B cell (primary cell): ENCODE measurements around the gene EIF2S3B. TPM values are rescaled to one million over a fixed set of nuclear protein-coding genes. Genes with fewer than 3 reads are reported as not detected.
A peak's percentile ranks its signal among the peaks of the same experiment; 100 is the strongest.

Source experiments
- ATAC-seq: fragments of 200-7000 bp; cut with Tn5 transposase; one replicate; pipeline ENCODE4 v1.10.0; 2021; ENCODE audit warnings: low read depth, mild to moderate bottlenecking, moderate number of reproducible peaks, moderate library complexity
- CTCF ChIA-PET: fragments of 350-600 bp; sonication (Branson Sonifier 250); formaldehyde crosslinking; loops from one replicate; lab custom pipeline; 2021; ENCODE audit warnings: antibody characterized with exemption, inconsistent platforms; lab: Charles Lee
- POLR2A ChIA-PET: fragments of 350-600 bp; sonication (Branson Sonifier 250); formaldehyde crosslinking; loops from one replicate; lab custom pipeline; 2021; ENCODE audit warnings: antibody characterized with exemption; lab: Charles Lee
- DNase-seq: peaks from one replicate; pipeline ENCODE4 v3.0.0; 2013
- H2AFZ ChIP-seq: 2 replicates; pipeline ENCODE4 v1.6.1; 2012; ENCODE audit warnings: mild to moderate bottlenecking, low read depth, low read length; ENCODE audit not compliant: insufficient read depth, poor library complexity, severe bottlenecking
- H3K27ac ChIP-seq, 2 donors: 1 replicate in 1 of 2; 2 replicates in 1 of 2; pipeline ENCODE4 v1.5.1; 2012 to 2013; ENCODE audit warnings: low read length in 2 of 2, mild to moderate bottlenecking in 2 of 2, moderate library complexity in 1 of 2
- H3K27me3 ChIP-seq, 4 experiments: fragments of 200-600 bp in 1 of 4; sonication (generic) in 1 of 4; replicated peaks in 1 of 4; 1 replicate in 2 of 4; 2 replicates in 2 of 4; pipeline versions ENCODE4 v1.6.1 to v1.7.0; 2013 to 2016; ENCODE audit warnings: low read length in 3 of 4, mild to moderate bottlenecking in 2 of 4, mixed read lengths in 1 of 4, moderate library complexity in 1 of 4; ENCODE audit not compliant: insufficient read depth in 4 of 4, control insufficient read depth in 3 of 4; ENCODE audit errors: control extremely low read depth in 1 of 4
- H3K36me3 ChIP-seq, 2 experiments: replicated peaks in 1 of 2; 1 replicate in 1 of 2; 2 replicates in 1 of 2; pipeline versions ENCODE4 v1.6.1 to v1.7.1; 2013; ENCODE audit warnings: low read length in 1 of 2; ENCODE audit not compliant: insufficient read depth in 2 of 2, control insufficient read depth in 1 of 2; ENCODE audit errors: control extremely low read depth in 1 of 2, extremely low read depth in 1 of 2
- H3K4me1 ChIP-seq, 2 donors: fragments of 200-600 bp in 1 of 2; sonication (generic) in 1 of 2; 1 replicate in 1 of 2; 2 replicates in 1 of 2; pipeline versions ENCODE4 v1.5.1 to v1.6.1; 2013 to 2017; ENCODE audit warnings: low read length in 2 of 2; ENCODE audit not compliant: control insufficient read depth in 2 of 2, insufficient read depth in 2 of 2
- H3K4me2 ChIP-seq: replicated peaks from 2 replicates; pipeline ENCODE3; 2012; ENCODE audit warnings: mild to moderate bottlenecking, low read depth, low read length; ENCODE audit not compliant: poor library complexity, severe bottlenecking
- H3K4me3 ChIP-seq, 5 experiments: fragments of 200-600 bp in 1 of 5; sonication (generic) in 1 of 5; 1 replicate in 3 of 5; 2 replicates in 2 of 5; pipeline versions ENCODE4 v1.5.1 to v1.7.0; 2011 to 2016; ENCODE audit warnings: low read length in 4 of 5, mild to moderate bottlenecking in 4 of 5, low read depth in 2 of 5, control low read depth in 1 of 5, moderate library complexity in 1 of 5; ENCODE audit not compliant: insufficient read depth in 1 of 5; ENCODE audit errors: control extremely low read depth in 1 of 5, extremely low read depth in 1 of 5
- H3K79me2 ChIP-seq: fragments of 200-600 bp; sonication (generic); one replicate; pipeline ENCODE4 v1.6.0; 2016; ENCODE audit warnings: low read length; ENCODE audit not compliant: control insufficient read depth, insufficient read depth
- H3K9ac ChIP-seq: fragments of 200-600 bp; sonication (generic); 2 replicates; pipeline ENCODE4 v1.6.1; 2017; ENCODE audit warnings: mild to moderate bottlenecking, low read length, moderate library complexity
- H3K9me3 ChIP-seq, 3 donors: one replicate each; pipeline versions ENCODE4 v1.6.1 to v1.7.1; 2013; ENCODE audit warnings: low read length in 2 of 3; ENCODE audit not compliant: control insufficient read depth in 2 of 3, insufficient read depth in 1 of 3; ENCODE audit errors: control extremely low read depth in 1 of 3
- H4K20me1 ChIP-seq: 2 replicates; pipeline ENCODE4 v1.6.0; 2012; ENCODE audit warnings: mild to moderate bottlenecking, low read length; ENCODE audit not compliant: insufficient read depth, control insufficient read depth, poor library complexity, severe bottlenecking
- H3K27ac Mint-ChIP-seq: one replicate; pipeline ENCODE4 v1.8.0; 2021; ENCODE audit warnings: mixed read lengths
- H3K27me3 Mint-ChIP-seq: one replicate; pipeline ENCODE4 v1.8.0; 2021; ENCODE audit warnings: mixed read lengths
- H3K4me1 Mint-ChIP-seq: one replicate; pipeline ENCODE4 v1.8.0; 2021; ENCODE audit warnings: mixed read lengths
- H3K4me3 Mint-ChIP-seq: one replicate; pipeline ENCODE4 v1.8.0; 2021; ENCODE audit warnings: mixed read lengths
- H3K9me3 Mint-ChIP-seq: one replicate; pipeline ENCODE4 v1.8.0; 2022; ENCODE audit warnings: mixed read lengths; ENCODE audit not compliant: insufficient read depth
- EZH2 ChIP-seq: IDR thresholded peaks from 2 replicates; pipeline ENCODE4 v1.6.1; 2012; ENCODE audit warnings: borderline replicate concordance, low read depth, mild to moderate bottlenecking, moderate library complexity, low read length; ENCODE audit not compliant: insufficient read depth, poor library complexity, severe bottlenecking
- WGBS: methylation state at CpG from one replicate; pipeline ENCODE4 v1.1.5; 2013; ENCODE audit warnings: missing lambda C conversion rate; ENCODE audit not compliant: insufficient coverage; 5-methylcytosine and 5-hydroxymethylcytosine counted together
- intact Hi-C: fragments of 100-400 bp; cut with micrococcal nuclease; formaldehyde crosslinking; loops from one replicate; pipeline ENCODE4 v1.10.0; 2022
- polyA plus RNA-seq: library from polyadenylated mRNA; depleted of rRNA; stranded (reverse); fragments of >200 nt; gene quantifications from 2 replicates; pipeline ENCODE4 v1.2.3, GENCODE V29; 2012
- total RNA-seq, 2 donors: library from RNA; stranded (reverse); fragments of 120-200 nt in 1 of 2; gene quantifications; 1 replicate in 1 of 2; 2 replicates in 1 of 2; pipeline versions ENCODE4 v1.2.3 to v1.2.4, GENCODE V29; 2013 to 2022
- TF ChIP-seq, protein P1 (sequence below): fragments of 200-600 bp; IDR thresholded peaks from one replicate; pipeline ENCODE4 v1.8.0; 2022; ENCODE audit warnings: antibody characterized with exemption, mild to moderate bottlenecking

EIF2S3B gene
- total and polyA plus RNA-seq, 2 donors (not counting 1 experiment from before 2014, with no cell fraction given) = 0.45 to 0.54 TPM

DNA sequence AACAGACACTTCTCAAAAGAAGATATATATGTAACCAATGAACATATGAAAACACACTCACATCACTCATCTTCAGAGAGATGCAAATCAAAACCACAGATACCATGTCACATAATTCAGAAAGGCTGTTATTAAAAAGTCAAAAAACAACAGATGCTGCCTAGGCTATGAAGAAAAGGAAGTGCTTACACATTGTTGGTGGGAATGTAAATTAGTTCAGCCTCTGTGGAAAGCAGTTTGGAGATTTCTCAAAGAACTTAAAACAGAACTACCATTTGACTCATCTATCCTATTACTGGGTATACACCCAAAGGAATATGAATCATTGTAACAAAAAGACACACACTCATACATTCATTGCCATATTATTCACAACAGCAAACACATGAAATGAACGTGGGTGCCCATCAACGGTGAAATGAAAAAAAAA, 35.1 kb downstream of the EIF2S3B start:
- WGBS = no CpG with 5 or more reads among the region's 2 CpGs
- no peak overlapping the region for H3K4me3 ChIP-seq
- no peak overlapping the region for H3K27ac ChIP-seq
- H3K27me3 ChIP-seq = no peaks in the 10 kb centered on the region
- DNase-seq (peak; percentile 20), ATAC-seq (no peak)
- no peak overlapping the region for H3K27ac Mint-ChIP-seq
- H3K4me2 ChIP-seq = no peak overlapping the region
- intact Hi-C loops = no loop called here
- H2AFZ ChIP-seq = no peak overlapping the region
- H3K9ac ChIP-seq = no peak overlapping the region
- H3K9me3 Mint-ChIP-seq = no peaks in the 10 kb centered on the region
- ChIA-PET CTCF (no interaction called here), POLR2A (no interaction called here)
- no peaks in the 10 kb centered on the region for H3K79me2 ChIP-seq
- no peaks in the 10 kb centered on the region for H3K36me3 ChIP-seq
- no peak overlapping the region for H3K4me3 Mint-ChIP-seq
- no peaks in the 10 kb centered on the region for H3K4me1 ChIP-seq
- H3K9me3 ChIP-seq = no peaks in the 10 kb centered on the region
- no peaks in the 10 kb centered on the region for H4K20me1 ChIP-seq
- no peak for TF ChIP-seq EZH2
- TF ChIP-seq, protein P1, sequence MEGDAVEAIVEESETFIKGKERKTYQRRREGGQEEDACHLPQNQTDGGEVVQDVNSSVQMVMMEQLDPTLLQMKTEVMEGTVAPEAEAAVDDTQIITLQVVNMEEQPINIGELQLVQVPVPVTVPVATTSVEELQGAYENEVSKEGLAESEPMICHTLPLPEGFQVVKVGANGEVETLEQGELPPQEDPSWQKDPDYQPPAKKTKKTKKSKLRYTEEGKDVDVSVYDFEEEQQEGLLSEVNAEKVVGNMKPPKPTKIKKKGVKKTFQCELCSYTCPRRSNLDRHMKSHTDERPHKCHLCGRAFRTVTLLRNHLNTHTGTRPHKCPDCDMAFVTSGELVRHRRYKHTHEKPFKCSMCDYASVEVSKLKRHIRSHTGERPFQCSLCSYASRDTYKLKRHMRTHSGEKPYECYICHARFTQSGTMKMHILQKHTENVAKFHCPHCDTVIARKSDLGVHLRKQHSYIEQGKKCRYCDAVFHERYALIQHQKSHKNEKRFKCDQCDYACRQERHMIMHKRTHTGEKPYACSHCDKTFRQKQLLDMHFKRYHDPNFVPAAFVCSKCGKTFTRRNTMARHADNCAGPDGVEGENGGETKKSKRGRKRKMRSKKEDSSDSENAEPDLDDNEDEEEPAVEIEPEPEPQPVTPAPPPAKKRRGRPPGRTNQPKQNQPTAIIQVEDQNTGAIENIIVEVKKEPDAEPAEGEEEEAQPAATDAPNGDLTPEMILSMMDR = no peak
- H3K4me1 Mint-ChIP-seq = peaks cover 8% of the 10 kb centered on the region
- no peaks in the 10 kb centered on the region for H3K27me3 Mint-ChIP-seq

DNA sequence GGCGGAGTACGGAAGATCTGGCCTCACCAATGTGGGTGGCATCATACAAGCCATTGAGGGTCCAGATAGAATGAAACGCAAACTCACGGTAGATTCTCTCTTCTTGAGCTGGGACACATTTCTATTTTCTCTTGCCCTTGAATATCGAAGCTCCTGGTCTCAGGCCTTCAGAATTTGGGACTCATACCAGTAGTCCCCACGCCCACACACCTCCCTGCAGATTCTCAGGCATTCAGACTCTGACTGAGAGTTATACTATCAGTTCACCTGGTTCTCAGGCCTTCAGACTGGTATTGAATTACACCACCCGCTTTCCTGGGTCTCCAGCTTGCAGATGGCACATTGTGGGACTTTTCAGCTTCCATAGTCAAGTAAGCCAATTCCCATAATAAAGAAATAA, 37.8 kb downstream of the EIF2S3B start:
- DNase-seq = no peak
- Histone ChIP-seq H4K20me1 (no peaks in the 10 kb centered on the region), H3K4me3 (no peak overlapping the region), H3K27me3 (no peaks in the 10 kb centered on the region), H3K4me2 (no peak overlapping the region), H3K9ac (no peak overlapping the region), H3K79me2 (no peaks in the 10 kb centered on the region), H3K4me1 (no peaks in the 10 kb centered on the region), H3K27ac (no peak overlapping the region), H3K36me3 (no peaks in the 10 kb centered on the region), H2AFZ (no peak overlapping the region), H3K9me3 (no peaks in the 10 kb centered on the region)
- H3K4me1 Mint-ChIP-seq = peaks cover 8% of the 10 kb centered on the region
- intact Hi-C loops = no loop called here
- 93% methylated on average over 6 of the region's 7 CpGs for WGBS
- no peak overlapping the region for H3K4me3 Mint-ChIP-seq
- no peaks in the 10 kb centered on the region for H3K27me3 Mint-ChIP-seq
- POLR2A ChIA-PET = no interaction called here
- CTCF ChIA-PET = interaction anchor here (1.2 kb wide), 1 partner anchor 19 kb away, joined by 3 read pairs; no protein-coding TSS in a partner anchor
- TF ChIP-seq EZH2 = no peak
- TF ChIP-seq, protein P1 = no peak
- no peak overlapping the region for H3K27ac Mint-ChIP-seq
- H3K9me3 Mint-ChIP-seq = no peaks in the 10 kb centered on the region
- no peak for ATAC-seq
